ENCODE measurements around the gene LAMA4. TPM values are rescaled to one million over a fixed set of nuclear protein-coding genes. Genes with fewer than 3 reads are reported as not detected.
A peak's percentile ranks its signal among the peaks of the same experiment; 100 is the strongest.

The LAMA4 gene
- total RNA-seq, 4 donors from 2014 or later = 107 to 329 (median 271) TPM

DNA sequence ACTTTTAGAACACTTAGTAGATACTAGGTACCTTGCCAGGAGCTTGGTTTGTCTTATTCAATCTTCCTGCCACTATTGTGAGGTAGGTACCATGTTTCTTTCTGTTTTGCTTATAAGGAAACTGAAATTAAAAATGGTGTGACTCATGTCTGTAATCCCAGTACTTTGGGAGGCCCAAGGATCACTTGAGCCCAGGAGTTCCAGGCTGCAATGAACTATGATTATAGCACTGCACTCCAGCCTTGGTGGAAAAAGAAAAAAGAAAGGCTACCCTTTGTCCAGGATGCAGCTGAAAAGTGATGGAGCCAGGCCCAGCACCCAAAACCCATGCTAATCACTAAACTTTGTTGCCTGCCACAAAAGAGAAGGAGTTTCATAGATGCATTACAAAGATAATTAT, 34.1 kb upstream of the LAMA4 start:
- H3K4me1 ChIP-seq = peaks cover 0 to 8% of the 10 kb centered on the region in 2 donors
- no peaks in the 10 kb centered on the region for H3K36me3 ChIP-seq
- no peak overlapping the region for H3K4me3 ChIP-seq
- intact Hi-C loops (cut with DNase I; ENCODE audit: low total_unique reads) = no loop called here
- TF ChIP-seq POLR2A (IDR thresholded peaks at IDR 0.05) = no peak
- TF ChIP-seq CTCF (IDR thresholded peaks at IDR 0.05) = no peak
- H3K27me3 ChIP-seq = no peaks in the 10 kb centered on the region
- peak overlapping the region; percentile 75 to 79 for H3K27ac ChIP-seq
- no peak for DNase-seq
- no peaks in the 10 kb centered on the region for H3K9me3 ChIP-seq

GRCh38 chr6:112287577-112288225, 33.3 kb upstream of the LAMA4 start:
- no peak for DNase-seq
- TF ChIP-seq POLR2A (IDR thresholded peaks at IDR 0.05) (no peak), CTCF (IDR thresholded peaks at IDR 0.05) (no peak)
- intact Hi-C loops (cut with DNase I; ENCODE audit: low total_unique reads) = no loop called here
- H3K9me3 ChIP-seq = no peaks in the 10 kb centered on the region
- H3K4me3 ChIP-seq = no peak overlapping the region
- H3K4me1 ChIP-seq = peaks cover 0 to 8% of the 10 kb centered on the region in 2 donors
- H3K27ac ChIP-seq = peak overlapping the region; percentile 75 to 79
- H3K36me3 ChIP-seq = no peaks in the 10 kb centered on the region
- H3K27me3 ChIP-seq = no peaks in the 10 kb centered on the region

- Histone ChIP-seq H3K4me1 (peaks cover 0 to 8% of the 10 kb centered on the region in 2 donors), H3K9me3 (no peaks in the 10 kb centered on the region), H3K4me3 (no peak overlapping the region), H3K27ac (peak overlapping the region in 1 of 2 donors; percentile 32), H3K36me3 (no peaks in the 10 kb centered on the region), H3K27me3 (no peaks in the 10 kb centered on the region)
- TF ChIP-seq CTCF (IDR thresholded peaks at IDR 0.05) = no peak
- no peak for TF ChIP-seq POLR2A (IDR thresholded peaks at IDR 0.05)
- intact Hi-C loops (cut with DNase I; ENCODE audit: low total_unique reads) = no loop called here
- peak in 1 of 2 donors; percentile 37 for DNase-seq
Measured at GRCh38 chr6:112286500-112287144, 32.3 kb upstream of the LAMA4 start.

DNA sequence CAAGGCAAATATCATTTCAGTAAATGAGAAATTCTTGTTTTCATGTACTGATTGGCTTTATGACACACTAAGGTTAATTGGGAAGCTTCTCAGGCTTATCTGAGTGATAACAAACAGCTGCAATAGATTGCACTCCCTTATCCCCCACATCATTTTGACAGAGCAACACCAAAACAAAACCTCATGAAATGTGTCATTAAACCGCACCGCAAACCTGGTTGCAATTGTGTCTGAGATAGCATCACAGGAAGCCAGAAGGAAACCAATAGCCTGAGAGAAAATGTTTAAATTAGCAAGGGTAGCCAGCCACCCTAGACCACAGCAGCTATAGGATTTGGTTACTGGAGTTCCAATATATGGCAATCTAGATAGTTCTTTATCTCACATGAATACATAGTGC, 31.6 kb upstream of the LAMA4 start:
- Histone ChIP-seq H3K4me3 (no peak overlapping the region), H3K4me1 (peaks cover 3 to 8% of the 10 kb centered on the region in 2 donors), H3K27ac (peak overlapping the region in 1 of 2 donors; percentile 32), H3K36me3 (no peaks in the 10 kb centered on the region), H3K27me3 (no peaks in the 10 kb centered on the region), H3K9me3 (no peaks in the 10 kb centered on the region)
- DNase-seq = no peak
- intact Hi-C loops (cut with DNase I; ENCODE audit: low total_unique reads) = no loop called here
- TF ChIP-seq POLR2A (IDR thresholded peaks at IDR 0.05) = no peak
- no peak for TF ChIP-seq CTCF (IDR thresholded peaks at IDR 0.05)

GRCh38 chr6:112284603-112285002, 30.2 kb upstream of the LAMA4 start:
- Histone ChIP-seq H3K27ac (no peak overlapping the region), H3K9me3 (no peaks in the 10 kb centered on the region), H3K36me3 (no peaks in the 10 kb centered on the region), H3K4me3 (no peak overlapping the region), H3K4me1 (peaks cover 3 to 9% of the 10 kb centered on the region in 2 donors), H3K27me3 (no peaks in the 10 kb centered on the region)
- no peak for DNase-seq
- intact Hi-C loops (cut with DNase I; ENCODE audit: low total_unique reads) = no loop called here
- TF ChIP-seq POLR2A (IDR thresholded peaks at IDR 0.05) = no peak
- TF ChIP-seq CTCF (IDR thresholded peaks at IDR 0.05) = no peak

All from uterus (tissue), 4 donors.